Thymus (tissue), 11 donors: ENCODE results near the gene PTGR2. TPM values are rescaled to one million over a fixed set of nuclear protein-coding genes. Genes with fewer than 3 reads are reported as not detected.

Experiments
- DNase-seq, 9 donors: peaks; one replicate each; pipeline ENCODE4 v3.0.0-alpha.2; 2013; ENCODE audit warnings: low spot score in 9 of 9, low read depth in 6 of 9, missing footprints in 1 of 9
- H3K27ac ChIP-seq, 2 donors: one replicate each; pipeline ENCODE4 v1.5.1; 2013; ENCODE audit warnings: control low read depth in 1 of 2, low read depth in 1 of 2, low read length in 1 of 2, mild to moderate bottlenecking in 1 of 2, moderate library complexity in 1 of 2
- H3K27me3 ChIP-seq, 2 donors: one replicate each; pipeline ENCODE4 v1.5.1; 2013; ENCODE audit warnings: low read length in 1 of 2; ENCODE audit not compliant: control insufficient read depth in 2 of 2, insufficient read depth in 1 of 2
- H3K36me3 ChIP-seq, 2 donors: one replicate each; pipeline ENCODE4 v1.5.1; 2013; ENCODE audit warnings: low read length in 1 of 2, mild to moderate bottlenecking in 1 of 2, moderate library complexity in 1 of 2; ENCODE audit not compliant: control insufficient read depth in 2 of 2, insufficient read depth in 2 of 2
- H3K4me1 ChIP-seq, 2 donors: one replicate each; pipeline ENCODE4 v1.5.1; 2013; ENCODE audit warnings: low read length in 2 of 2; ENCODE audit not compliant: control insufficient read depth in 2 of 2, insufficient read depth in 2 of 2
- H3K4me3 ChIP-seq, 2 donors: one replicate each; pipeline ENCODE4 v1.5.1; 2013; ENCODE audit warnings: low read length in 2 of 2, control low read depth in 1 of 2, mild to moderate bottlenecking in 1 of 2
- H3K9me3 ChIP-seq, 2 donors: one replicate each; pipeline ENCODE4 v1.5.1; 2013; ENCODE audit warnings: low read length in 1 of 2, mild to moderate bottlenecking in 1 of 2; ENCODE audit not compliant: control insufficient read depth in 2 of 2, insufficient read depth in 1 of 2
- WGBS: extraction: QIAGEN DNeasy Blood & Tissue Kit; methylation state at CpG from one replicate; pipeline ENCODE4 v1.1.7; 2013; 5-methylcytosine and 5-hydroxymethylcytosine counted together
- polyA plus RNA-seq: library from polyadenylated mRNA; stranded (reverse); fragments of 200-250 nt; gene quantifications from one replicate; pipeline ENCODE4 v1.2.3, GENCODE V29; 2013
- total RNA-seq: library from RNA; stranded (reverse); fragments of 120-200 nt; gene quantifications from one replicate; pipeline ENCODE4 v1.2.4, GENCODE V29; 2013
- donor health status: healthy.

Gene PTGR2
- total and polyA plus RNA-seq, 2 donors: 4.9 to 7.9 TPM

DNA sequence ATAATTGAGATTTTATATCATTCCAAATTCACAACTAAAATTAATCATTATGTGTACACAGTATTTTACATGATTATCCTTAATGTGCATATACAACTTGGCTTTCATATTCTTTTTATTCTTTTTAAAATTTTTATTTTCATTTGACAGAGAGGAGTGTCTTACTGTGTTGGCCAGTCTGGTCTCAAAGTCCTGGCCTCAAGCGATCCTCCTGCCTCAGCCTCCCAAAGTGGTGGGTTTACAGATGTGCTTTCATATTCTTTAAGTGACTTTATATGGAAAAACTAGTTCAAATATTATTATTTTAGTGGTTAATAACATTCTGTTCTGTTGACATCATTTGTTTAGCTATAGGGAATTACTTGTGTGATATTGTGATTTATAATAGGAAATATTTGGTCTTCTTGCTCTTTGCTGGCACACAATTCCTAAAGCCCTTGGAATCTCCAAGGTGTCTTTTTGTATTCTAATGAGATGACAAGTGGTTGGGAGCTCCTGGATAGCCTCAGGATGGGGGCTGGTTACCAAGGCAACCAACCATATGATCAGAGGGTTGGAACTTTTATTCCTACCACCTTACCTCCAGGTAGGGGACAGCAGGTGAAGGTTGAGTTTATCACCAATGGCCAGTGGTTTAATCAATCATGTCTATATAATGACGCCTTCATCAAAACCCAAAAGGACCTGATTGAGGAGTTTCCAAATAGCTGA is 19.0 kb downstream of the PTGR2 start:
- 100% methylated on average over 2 of the region's 2 CpGs for WGBS
- no peak for DNase-seq
- no peak overlapping the region for H3K27ac ChIP-seq
- no peaks in the 10 kb centered on the region for H3K27me3 ChIP-seq
- H3K36me3 ChIP-seq: no peaks in the 10 kb centered on the region
- no peaks in the 10 kb centered on the region for H3K4me1 ChIP-seq
- H3K4me3 ChIP-seq: no peak overlapping the region
- H3K9me3 ChIP-seq: no peaks in the 10 kb centered on the region

DNA sequence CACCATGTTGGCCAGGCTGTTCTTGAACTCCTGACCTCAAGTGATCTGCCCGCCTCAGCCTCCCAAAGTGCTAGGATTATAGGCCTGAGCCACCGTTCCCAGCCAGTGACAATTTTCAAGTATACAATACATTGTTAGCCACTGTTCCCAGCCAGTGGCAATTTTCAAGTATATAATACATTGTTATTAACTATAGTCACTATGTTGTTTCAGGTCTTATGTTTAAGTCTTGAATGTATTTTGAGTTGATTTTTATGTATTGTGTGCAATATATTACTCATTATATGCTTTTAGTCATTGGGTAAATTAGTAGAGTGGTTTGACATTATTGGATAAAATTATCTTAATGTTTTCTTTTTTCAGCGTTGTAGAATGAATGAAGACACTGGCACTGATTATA is 22.0 kb downstream of the PTGR2 start:
- no peaks in the 10 kb centered on the region for H3K27me3 ChIP-seq
- DNase-seq: no peak
- H3K4me3 ChIP-seq: no peak overlapping the region
- 98% methylated on average over 3 of the region's 3 CpGs for WGBS
- H3K9me3 ChIP-seq: no peaks in the 10 kb centered on the region
- no peak overlapping the region for H3K27ac ChIP-seq
- no peaks in the 10 kb centered on the region for H3K36me3 ChIP-seq
- H3K4me1 ChIP-seq: no peaks in the 10 kb centered on the region

DNA sequence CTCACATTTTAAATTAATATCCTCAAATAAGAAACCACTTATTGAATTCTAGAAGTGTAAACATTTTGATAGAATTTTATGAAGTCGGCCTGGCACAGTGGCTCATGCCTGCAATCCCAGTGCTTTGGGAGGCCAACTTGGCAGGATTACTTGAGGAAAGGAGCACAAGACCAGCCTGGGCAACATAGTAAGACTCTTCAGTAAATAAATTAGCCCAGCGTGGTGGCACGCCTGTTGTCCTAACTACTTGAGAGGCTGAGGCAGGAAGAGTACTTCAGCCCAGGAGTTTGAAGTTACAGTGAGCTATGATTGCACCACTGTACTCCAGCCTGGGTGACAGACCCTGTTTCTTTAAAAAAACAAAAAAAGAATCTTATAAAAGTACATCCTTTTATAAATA is 26.2 kb downstream of the PTGR2 start:
- Histone ChIP-seq H3K4me3 (no peak overlapping the region), H3K27ac (no peak overlapping the region), H3K27me3 (no peaks in the 10 kb centered on the region), H3K4me1 (no peaks in the 10 kb centered on the region), H3K9me3 (no peaks in the 10 kb centered on the region), H3K36me3 (no peaks in the 10 kb centered on the region)
- 98% methylated on average over 3 of the region's 3 CpGs for WGBS
- DNase-seq: no peak

DNA sequence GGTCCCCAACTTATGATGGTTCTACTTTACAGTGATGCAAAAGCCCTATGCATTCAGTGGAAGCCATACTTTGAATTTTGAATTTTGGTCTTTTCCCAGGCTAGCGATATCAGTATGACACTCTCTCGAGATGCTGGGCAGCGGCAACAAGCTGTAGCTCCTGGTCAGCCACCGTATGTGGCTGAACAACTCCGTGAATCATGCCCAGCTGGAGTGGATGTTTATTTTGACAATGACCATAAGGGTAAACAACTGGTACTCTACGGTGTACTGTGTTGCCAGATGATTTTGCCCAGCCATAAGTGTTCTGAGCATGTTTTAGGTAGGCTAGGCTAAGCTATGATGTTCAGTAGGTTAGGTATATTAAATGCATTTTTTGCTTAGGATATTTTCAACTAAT is 26.8 kb downstream of the PTGR2 start:
- no peak for DNase-seq
- 96% methylated on average over 6 of the region's 6 CpGs for WGBS

DNA sequence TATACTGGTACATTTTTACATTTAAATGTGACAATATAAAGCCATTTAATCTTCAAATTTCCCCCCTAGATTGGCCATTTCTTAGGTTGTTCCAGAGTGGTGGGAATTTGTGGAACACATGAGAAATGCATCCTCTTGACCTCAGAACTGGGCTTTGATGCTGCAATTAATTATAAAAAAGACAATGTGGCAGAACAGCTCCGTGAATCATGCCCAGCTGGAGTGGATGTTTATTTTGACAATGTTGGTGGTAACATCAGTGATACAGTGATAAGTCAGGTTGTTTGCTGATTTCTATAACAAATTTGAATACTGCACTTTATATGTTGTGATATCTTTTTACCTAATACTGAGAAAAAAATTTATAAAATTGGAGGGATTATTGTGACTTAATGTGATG is 27.4 kb downstream of the PTGR2 start:
- no peak for DNase-seq
- 97% methylated on average over 1 of the region's 1 CpG for WGBS
- H3K27ac ChIP-seq: no peak overlapping the region
- H3K4me1 ChIP-seq: no peaks in the 10 kb centered on the region
- H3K27me3 ChIP-seq: no peaks in the 10 kb centered on the region
- no peak overlapping the region for H3K4me3 ChIP-seq
- H3K36me3 ChIP-seq: no peaks in the 10 kb centered on the region
- no peaks in the 10 kb centered on the region for H3K9me3 ChIP-seq

More for the DNA sequence above, 26.8 kb downstream of the PTGR2 start:
- Histone ChIP-seq H3K27ac (no peak overlapping the region), H3K36me3 (no peaks in the 10 kb centered on the region), H3K4me1 (no peaks in the 10 kb centered on the region), H3K27me3 (no peaks in the 10 kb centered on the region), H3K4me3 (no peak overlapping the region), H3K9me3 (no peaks in the 10 kb centered on the region)

DNA sequence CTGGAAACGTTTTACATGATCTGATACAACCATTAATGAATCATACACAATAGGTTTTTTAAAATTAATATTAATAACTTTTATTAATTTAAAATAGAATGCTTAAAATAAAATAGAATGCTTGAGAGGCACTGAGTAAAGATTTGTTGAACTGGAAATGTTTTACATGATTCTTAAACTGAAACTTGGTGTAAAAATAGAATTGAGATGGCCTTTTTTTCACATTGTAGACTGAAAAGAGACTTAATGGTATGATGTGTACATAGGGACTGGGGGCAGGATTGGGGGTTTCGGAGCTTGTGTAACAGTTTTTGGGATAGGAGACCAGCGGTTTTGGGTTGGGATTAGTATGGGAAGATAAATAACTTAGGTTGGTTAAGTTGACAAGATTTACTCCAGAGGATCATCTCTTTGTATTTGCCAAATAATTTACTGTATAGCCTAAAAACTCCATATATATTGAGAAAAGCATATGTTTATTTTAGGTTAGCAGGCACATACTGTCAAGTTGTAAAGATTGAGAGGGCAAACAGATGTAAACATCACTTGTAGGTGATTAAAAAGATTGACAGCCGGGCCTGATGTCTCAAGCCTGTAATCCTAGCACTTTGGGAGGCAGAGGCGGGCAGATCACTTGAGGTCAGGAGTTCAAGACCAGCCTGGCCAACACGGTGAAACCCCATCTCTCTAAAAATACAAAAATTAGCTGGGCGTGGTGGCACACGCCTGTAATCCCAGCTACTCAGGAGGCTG is 33.0 kb downstream of the PTGR2 start:
- Histone ChIP-seq H3K4me3 (no peak overlapping the region), H3K9me3 (no peaks in the 10 kb centered on the region), H3K27me3 (no peaks in the 10 kb centered on the region), H3K4me1 (peaks cover 5 to 7% of the 10 kb centered on the region in 2 donors), H3K27ac (no peak overlapping the region), H3K36me3 (no peaks in the 10 kb centered on the region)
- no peak for DNase-seq
- WGBS: 95% methylated on average over 8 of the region's 8 CpGs

DNA sequence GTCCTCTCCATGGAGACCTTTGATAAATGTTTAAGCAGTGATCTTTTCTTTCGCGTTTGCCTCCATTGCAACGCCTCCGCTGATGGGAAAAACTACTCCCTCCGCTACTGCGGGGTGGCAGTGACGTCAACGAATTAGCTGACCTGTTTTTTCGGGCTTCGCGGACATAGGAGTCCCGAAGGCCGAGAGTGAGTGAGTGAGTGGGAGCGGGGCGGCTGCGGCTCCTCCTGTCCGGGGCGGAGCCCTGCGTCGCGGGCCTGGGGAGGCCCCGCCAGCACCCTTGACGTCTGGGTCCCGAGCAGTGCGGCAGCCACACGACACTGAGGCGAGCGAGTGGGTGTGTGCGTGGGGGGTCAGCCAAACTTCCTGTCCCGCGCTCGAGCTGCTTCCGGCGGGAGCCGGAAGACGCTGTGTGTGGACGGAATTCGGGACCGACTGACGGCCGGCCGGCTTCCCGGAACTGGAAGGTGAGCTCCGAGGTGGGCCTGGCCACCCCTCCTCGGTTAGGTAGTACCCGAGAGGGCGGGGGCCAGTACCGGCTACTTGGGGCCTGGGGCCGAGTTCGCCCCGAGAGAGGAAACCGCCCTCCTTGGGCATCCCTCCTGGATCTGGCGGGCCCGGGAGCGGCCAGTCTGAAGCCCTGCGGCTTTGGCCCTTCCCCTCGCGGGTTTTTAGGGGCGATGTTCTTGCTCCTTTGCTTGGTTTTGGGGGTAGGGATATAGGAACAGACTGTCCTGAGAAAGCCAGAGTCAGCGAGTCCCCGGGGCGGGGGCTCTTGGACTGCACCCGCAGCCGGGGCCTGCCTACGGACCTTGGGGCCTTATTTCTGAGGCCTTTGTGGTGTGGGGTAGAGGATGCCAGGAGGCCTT is 35.1 kb downstream of the PTGR2 start, which contains the start of gene ZNF410:
Gene ZNF410, plus strand, starts transcription at position 411 of the 869 bp plus-strand sequence. CDS start 5,317 bp downstream, outside the sequence.
- Histone ChIP-seq H3K27ac (peak within 1 kb of the TSS; percentile 84 to 95), H3K4me3 (peak within 1 kb of the TSS; percentile 100), H3K36me3 (no peaks in the 10 kb centered on the region), H3K4me1 (peaks cover 5 to 7% of the 10 kb centered on the region in 2 donors), H3K27me3 (no peaks in the 10 kb centered on the region), H3K9me3 (no peaks in the 10 kb centered on the region)
- under 1% methylated on average over 65 of the region's 65 CpGs for WGBS
- peak; percentile 43 to 85 (median 67) for DNase-seq

DNA sequence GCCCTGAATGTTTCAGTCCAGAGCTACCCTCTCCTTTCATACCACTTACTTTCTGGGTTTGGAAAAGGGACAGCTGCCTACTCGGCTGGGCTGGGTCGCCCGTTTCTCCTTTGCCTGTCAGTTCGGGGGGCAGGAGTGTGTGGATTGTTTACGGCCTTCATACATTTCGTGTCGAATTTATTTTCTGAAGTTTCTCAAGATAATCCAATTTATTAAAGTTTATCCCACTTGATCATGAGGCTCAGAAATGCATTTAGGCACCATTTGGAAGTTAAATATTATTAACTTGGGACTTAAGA is 35.6 kb downstream of the PTGR2 start:
- H3K4me3 ChIP-seq: peak overlapping the region; percentile 100
- peaks cover 5 to 7% of the 10 kb centered on the region in 2 donors for H3K4me1 ChIP-seq
- under 1% methylated on average over 7 of the region's 7 CpGs for WGBS
- no peaks in the 10 kb centered on the region for H3K9me3 ChIP-seq
- H3K27ac ChIP-seq: peak overlapping the region; percentile 84 to 95
- H3K27me3 ChIP-seq: no peaks in the 10 kb centered on the region
- DNase-seq: peak in 1 of 9 donors; percentile 1
- peaks cover 0 to 3% of the 10 kb centered on the region in 2 donors for H3K36me3 ChIP-seq
